T47D (cell line): Measurements from ENCODE around the gene ITPR1.
"Not testable (repeated sequence)": the region's sequence is repeated elsewhere in the genome, so short reads cannot be mapped to it uniquely, and the experiment has no call there.

Experiments used
- DNase-seq, 2 experiments: peaks; one replicate each; pipeline versions ENCODE4 v3.0.0 to v3.0.0-alpha.2; 2011 to 2012; ENCODE audit warnings: low read depth in 1 of 2, low spot score in 1 of 2
- JUND ChIP-seq: IDR thresholded peaks from 2 replicates; pipeline ENCODE4 v1.6.1; 2012; ENCODE audit warnings: low read depth
- in situ Hi-C: cut with HindIII; loops from 2 replicates; pipeline ENCODE4 v1.10.0; 2016; ENCODE audit warnings: low sequenced_read_pairs, low pct_unique_long_range_greater_than_20kb

Gene ITPR1

GRCh38 chr3:4493014-4493940 lies at the start of gene ITPR1:
ITPR1 (plus strand) TSS chr3:4493348; CDS start chr3:4516492, 23,144 bp downstream.
- peak; percentile 86 to 99 for DNase-seq
- TF ChIP-seq JUND, result no peak
- in situ Hi-C loops, result no loop called here

DNA sequence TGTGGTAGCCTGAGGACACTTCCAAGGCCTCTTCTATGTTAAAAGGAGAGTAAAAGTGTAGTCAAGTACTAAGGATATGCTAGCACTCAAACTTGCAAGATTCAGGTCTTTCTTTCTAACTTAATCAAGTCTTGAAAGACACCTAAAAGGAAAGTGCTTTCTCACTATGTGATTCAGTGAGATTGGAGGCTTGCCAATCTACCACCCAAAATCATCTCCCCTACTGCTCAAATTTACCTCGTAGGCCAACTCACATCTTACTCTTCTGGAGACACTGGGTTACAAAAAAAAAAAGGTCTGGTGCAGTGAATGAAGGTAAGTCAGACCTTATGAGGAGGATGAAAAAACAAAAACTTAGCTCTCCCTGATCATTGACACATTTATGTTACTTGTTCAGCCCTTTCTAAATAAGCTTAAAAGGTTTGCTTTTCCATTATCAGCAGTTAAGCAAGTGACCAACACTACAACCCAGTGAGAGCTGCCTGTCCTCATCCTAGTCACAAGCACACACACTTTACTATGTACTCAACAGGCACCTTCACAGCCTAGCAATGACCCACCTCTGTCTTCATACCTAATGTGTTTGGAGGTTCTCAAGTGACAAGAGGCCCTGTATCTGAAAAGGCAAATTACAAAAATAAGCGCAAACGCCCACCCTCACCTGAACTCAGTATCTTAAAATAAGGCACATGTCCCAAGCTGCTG lies 45.7 kb upstream of the ITPR1 start:
- no peak for DNase-seq
- in situ Hi-C loops, result no loop called here
- TF ChIP-seq JUND, result no peak

DNA sequence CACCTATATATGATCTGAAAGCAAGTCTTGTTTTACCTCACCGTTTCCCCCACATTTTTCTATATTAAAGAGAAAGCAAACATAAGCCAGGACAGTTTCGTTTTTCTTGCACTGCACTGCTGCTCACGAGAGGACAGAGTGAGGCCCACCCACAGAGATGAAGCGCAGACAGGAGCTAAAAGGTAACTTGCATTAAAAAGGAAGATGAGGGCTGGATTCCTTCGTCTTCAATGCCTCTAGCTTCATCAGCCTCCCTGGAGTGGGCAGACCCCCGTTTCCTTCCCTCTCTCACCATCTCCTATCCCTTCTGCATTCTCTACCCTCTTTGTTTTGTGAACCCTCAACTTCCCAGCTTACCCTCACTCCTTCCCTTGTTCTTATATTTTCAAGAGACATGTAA lies 45.0 kb upstream of the ITPR1 start:
- no peak for DNase-seq
- no peak for TF ChIP-seq JUND
- in situ Hi-C loops, result no loop called here

GRCh38 chr3:4449043-4449805 lies 43.9 kb upstream of the ITPR1 start:
- no peak for TF ChIP-seq JUND
- in situ Hi-C loops, result no loop called here
- DNase-seq, result no peak

DNA sequence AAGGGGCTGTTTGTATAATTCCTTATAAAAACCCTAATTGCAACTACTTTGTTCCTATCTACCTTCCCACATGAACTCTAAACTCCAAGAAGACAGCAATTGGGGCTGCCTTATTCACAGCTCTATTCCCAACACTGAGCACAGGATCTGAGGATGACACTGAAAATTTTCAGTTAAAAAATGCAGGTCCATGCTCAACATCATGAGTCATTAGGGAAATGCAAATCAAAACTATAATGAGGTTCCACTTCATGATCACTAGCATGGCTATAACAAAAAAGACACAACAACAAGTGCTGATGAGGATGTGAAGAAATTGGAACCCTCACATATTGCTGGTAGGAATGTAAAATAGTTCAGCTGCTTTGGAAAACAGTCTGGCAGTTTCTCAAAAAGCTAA lies 39.0 kb upstream of the ITPR1 start:
- TF ChIP-seq JUND, result no peak
- DNase-seq, result no peak
- in situ Hi-C loops, result no loop called here

DNA sequence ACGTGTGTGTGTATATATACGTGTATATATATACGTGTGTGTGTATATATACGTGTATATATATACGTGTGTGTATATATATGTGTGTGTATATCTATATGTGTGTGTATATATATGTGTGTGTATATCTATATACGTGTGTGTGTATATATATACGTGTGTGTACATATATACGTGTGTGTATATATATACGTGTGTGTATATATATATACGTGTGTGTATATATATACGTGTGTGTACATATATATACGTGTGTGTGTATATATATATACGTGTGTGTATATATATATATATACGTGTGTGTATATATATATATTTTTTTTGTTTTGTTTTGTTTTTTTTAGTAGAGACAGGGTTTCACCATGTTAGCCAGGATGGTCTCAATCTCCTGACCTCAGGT lies 36.4 kb upstream of the ITPR1 start:
- in situ Hi-C loops, DNase-seq: not testable (repeated sequence)

DNA sequence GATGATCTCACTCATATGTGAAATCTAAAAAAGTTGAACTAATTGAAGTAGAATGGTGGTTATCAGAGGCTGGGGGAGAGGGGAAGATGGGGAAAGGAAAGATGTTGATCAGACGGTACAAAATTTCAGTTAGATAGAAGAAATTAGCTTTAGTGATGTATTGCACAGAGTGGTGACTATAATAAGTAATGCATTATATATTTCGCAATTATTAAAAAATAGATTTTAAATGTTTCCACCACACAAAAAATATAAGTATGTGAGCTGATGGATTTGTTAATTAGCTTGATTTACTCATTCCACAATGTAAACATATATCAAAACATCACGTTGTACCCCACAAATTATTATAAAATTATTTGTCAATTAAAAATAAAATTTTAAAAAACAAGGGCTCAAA lies 34.2 kb upstream of the ITPR1 start:
- in situ Hi-C loops, result no loop called here
- DNase-seq, result no peak
- TF ChIP-seq JUND, result no peak

GRCh38 chr3:4460334-4460733 lies 32.8 kb upstream of the ITPR1 start:
- DNase-seq, result no peak
- no peak for TF ChIP-seq JUND
- in situ Hi-C loops, result no loop called here

DNA sequence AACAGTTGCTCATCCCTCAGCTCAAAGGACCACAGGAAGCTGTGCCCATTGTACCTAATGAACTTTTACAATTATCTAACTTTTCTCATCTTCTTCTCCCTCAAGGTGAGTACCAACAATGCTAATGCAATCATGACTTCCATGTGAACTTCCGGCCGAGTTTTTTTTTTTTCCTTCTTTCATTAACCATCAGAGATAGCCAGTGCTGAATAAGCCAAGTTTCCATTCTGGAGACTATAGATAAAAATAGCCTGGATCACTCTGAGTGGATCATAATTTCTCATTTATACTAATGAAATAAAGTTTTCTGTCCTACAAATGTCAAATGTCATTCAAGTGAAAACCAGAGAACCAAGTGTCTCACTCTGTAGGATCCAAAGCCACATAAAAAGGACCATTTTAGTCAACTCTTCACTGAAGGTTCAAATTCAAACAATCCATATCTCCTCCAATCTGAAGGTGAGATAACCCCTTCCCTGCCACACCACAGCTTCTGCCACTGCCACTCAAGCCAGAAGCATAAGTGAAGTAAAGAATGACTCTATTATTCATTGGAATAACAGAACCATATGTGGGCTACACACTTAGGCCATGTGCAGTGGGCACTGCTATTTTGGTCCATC lies 31.6 kb upstream of the ITPR1 start:
- in situ Hi-C loops, result no loop called here
- no peak for DNase-seq
- TF ChIP-seq JUND, result no peak

GRCh38 chr3:4462369-4463040 lies 30.6 kb upstream of the ITPR1 start:
- no peak for DNase-seq
- in situ Hi-C loops, result no loop called here
- TF ChIP-seq JUND, result no peak

DNA sequence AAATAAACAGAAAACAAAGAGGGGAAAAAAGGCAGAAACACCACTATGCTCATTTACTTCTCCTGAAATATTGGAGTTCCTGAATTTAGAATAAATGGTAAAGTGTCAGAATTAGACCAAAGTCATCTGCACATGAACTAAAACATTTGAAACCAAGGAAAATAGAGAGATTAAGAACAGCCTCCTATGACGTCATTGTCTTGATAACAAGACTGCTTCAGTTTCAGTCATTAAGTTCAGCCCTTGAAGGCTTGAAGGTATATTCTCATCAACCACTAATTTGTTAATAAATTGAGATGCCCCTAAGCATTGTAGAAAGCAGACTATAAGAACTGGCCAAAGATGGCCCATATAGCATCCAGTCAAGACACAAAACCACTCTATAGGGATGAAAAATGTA lies 28.6 kb upstream of the ITPR1 start:
- in situ Hi-C loops, result no loop called here
- TF ChIP-seq JUND, result no peak
- DNase-seq, result no peak
